A673 (cell line): ENCODE results near the gene INPP5A. TPM values are rescaled to one million over a fixed set of nuclear protein-coding genes. Genes with fewer than 3 reads are reported as not detected.

Source experiments
- BruUV-seq: library from RNA; stranded (reverse); fragments of 400-500 nt; replicated peaks from 2 replicates; lab custom pipeline; 2021; lab: Mats Ljungman, UMichigan
- CTCF ChIA-PET: fragments of 300-600 bp; sonication (Branson Sonifier 250); formaldehyde crosslinking; loops from one replicate; lab custom pipeline; 2022; ENCODE audit warnings: antibody characterized with exemption; lab: Charles Lee
- POLR2A ChIA-PET: fragments of 300-600 bp; sonication (Branson Sonifier 250); formaldehyde crosslinking; loops from one replicate; lab custom pipeline; 2022; ENCODE audit warnings: antibody characterized with exemption; ENCODE audit not compliant: low non-redundant PET; lab: Charles Lee
- DNase-seq: peaks from one replicate; pipeline ENCODE4 v3.0.0-alpha.2; 2015; ENCODE audit warnings: low spot score
- H3K27ac ChIP-seq: fragments of 200-600 bp; sonication (generic); 2 replicates; pipeline ENCODE4 v1.5.1; 2016; ENCODE audit warnings: mixed run types, low read depth, mild to moderate bottlenecking, mixed read lengths, antibody characterized with exemption, low read length; ENCODE audit not compliant: poor library complexity, severe bottlenecking
- H3K27me3 ChIP-seq: fragments of 200-600 bp; sonication (generic); replicated peaks from 2 replicates; pipeline ENCODE4 v1.6.1; 2017; ENCODE audit warnings: mixed run types, low read depth, mild to moderate bottlenecking, mixed read lengths, antibody characterized with exemption, low read length; ENCODE audit not compliant: insufficient read depth, poor library complexity
- H3K36me3 ChIP-seq: fragments of 200-600 bp; sonication (generic); 2 replicates; pipeline ENCODE4 v1.6.1; 2016; ENCODE audit warnings: mixed run types, mild to moderate bottlenecking, mixed read lengths, antibody characterized with exemption, low read length; ENCODE audit not compliant: insufficient read depth, poor library complexity, severe bottlenecking
- H3K4me1 ChIP-seq: fragments of 200-600 bp; sonication (generic); 2 replicates; pipeline ENCODE4 v1.6.1; 2017; ENCODE audit warnings: mixed run types, mild to moderate bottlenecking, mixed read lengths, antibody characterized with exemption, low read length; ENCODE audit not compliant: insufficient read depth, poor library complexity, severe bottlenecking
- H3K4me3 ChIP-seq: fragments of 200-600 bp; sonication (generic); 2 replicates; pipeline ENCODE4 v1.5.1; 2016; ENCODE audit warnings: low read depth, mixed run types, mild to moderate bottlenecking, mixed read lengths, low read length; ENCODE audit not compliant: poor library complexity, severe bottlenecking
- H3K9me3 ChIP-seq: fragments of 200-600 bp; sonication (generic); 2 replicates; pipeline ENCODE4 v1.6.1; 2016; ENCODE audit warnings: mixed run types, low read depth, mild to moderate bottlenecking, mixed read lengths, antibody characterized with exemption, low read length; ENCODE audit not compliant: poor library complexity, severe bottlenecking
- CTCF ChIP-seq: fragments of 300-800, 200-600 bp; sonication (generic); conservative IDR thresholded peaks from 2 replicates; pipeline ENCODE4 v1.5.1; 2017; ENCODE audit warnings: low read depth, mild to moderate bottlenecking, antibody characterized with exemption, low read length, moderate library complexity, mixed read lengths
- EZH2 ChIP-seq: fragments of 200-600 bp; sonication (generic); IDR thresholded peaks from 2 replicates; pipeline ENCODE4 v1.6.1; 2017; ENCODE audit warnings: borderline replicate concordance, low read depth, mild to moderate bottlenecking, mixed read lengths, antibody characterized with exemption, low read length; ENCODE audit not compliant: poor library complexity, severe bottlenecking
- intact Hi-C: fragments of 100-400 bp; cut with micrococcal nuclease; formaldehyde crosslinking; loops from one replicate; pipeline ENCODE4 v1.10.0; 2022; ENCODE audit not compliant: unreplicated experiment
- total RNA-seq: library from RNA; stranded (reverse); gene quantifications from 2 replicates; pipeline ENCODE4 v1.2.3, GENCODE V29; 2021

The INPP5A gene
- total RNA-seq, 1 experiment from 2014 or later, result 21.8 TPM

GRCh38 chr10:132814469-132814856 is 276.9 kb downstream of the INPP5A start:
- DNase-seq, result no peak
- Histone ChIP-seq H3K27me3 (peaks cover 58% of the 10 kb centered on the region), H3K36me3 (no peaks in the 10 kb centered on the region), H3K9me3 (no peaks in the 10 kb centered on the region), H3K27ac (no peak overlapping the region), H3K4me3 (no peak overlapping the region), H3K4me1 (no peaks in the 10 kb centered on the region)
- intact Hi-C loops, result no loop called here
- ChIA-PET POLR2A (no interaction called here), CTCF (no interaction called here)
- TF ChIP-seq EZH2 (no peak), CTCF (no peak)
- no TSS peak for BruUV-seq

GRCh38 chr10:132815168-132815857 is 277.7 kb downstream of the INPP5A start:
- DNase-seq, result no peak
- Histone ChIP-seq H3K9me3 (no peaks in the 10 kb centered on the region), H3K27me3 (peaks cover 49% of the 10 kb centered on the region), H3K36me3 (no peaks in the 10 kb centered on the region), H3K27ac (no peak overlapping the region), H3K4me1 (no peaks in the 10 kb centered on the region), H3K4me3 (no peak overlapping the region)
- ChIA-PET POLR2A (no interaction called here), CTCF (no interaction called here)
- intact Hi-C loops, result no loop called here
- no peak for TF ChIP-seq EZH2
- no peak for TF ChIP-seq CTCF
- no TSS peak for BruUV-seq

- Histone ChIP-seq H3K27ac (no peak overlapping the region), H3K4me3 (no peak overlapping the region), H3K36me3 (no peaks in the 10 kb centered on the region), H3K27me3 (peaks cover 42% of the 10 kb centered on the region), H3K4me1 (no peaks in the 10 kb centered on the region), H3K9me3 (no peaks in the 10 kb centered on the region)
- no TSS peak for BruUV-seq
- CTCF ChIA-PET, result no interaction called here
- POLR2A ChIA-PET, result no interaction called here
- no peak for TF ChIP-seq CTCF
- no peak for TF ChIP-seq EZH2
- intact Hi-C loops, result no loop called here
- DNase-seq, result no peak
These were observed 279.1 kb downstream of the INPP5A start for GRCh38 chr10:132816718-132817117.
